MCF 10A (cell line): Measurements from ENCODE around the gene TTC23. TPM values are rescaled to one million over a fixed set of nuclear protein-coding genes. Genes with fewer than 3 reads are reported as not detected.

Experiments used
- BruUV-seq: library from RNA; stranded (reverse); fragments of 400-500 nt; replicated peaks from 2 replicates; lab custom pipeline; 2021; lab: Mats Ljungman, UMichigan
- CTCF ChIA-PET: fragments of 300-600 bp; sonication (Branson Sonifier 250); formaldehyde crosslinking; extraction: SDS; loops from one replicate; lab custom pipeline; 2021; ENCODE audit warnings: antibody characterized with exemption, inconsistent platforms; lab: Yijun Ruan, JAX
- POLR2A ChIA-PET: fragments of 300-600, 350-650 bp; sonication (Branson Sonifier 250); formaldehyde crosslinking; extraction: SDS; loops from one replicate; lab custom pipeline; 2020; ENCODE audit warnings: antibody characterized with exemption, inconsistent platforms; lab: Yijun Ruan, JAX
- DNase-seq: peaks from one replicate; pipeline ENCODE4 v3.0.0-alpha.2; 2018; ENCODE audit not compliant: unreplicated experiment
- H3K27ac Mint-ChIP-seq: one replicate; pipeline ENCODE4 v1.8.0; 2022; ENCODE audit warnings: mild to moderate bottlenecking, low read depth, mixed read lengths; ENCODE audit not compliant: unreplicated experiment
- H3K27me3 Mint-ChIP-seq: one replicate; pipeline ENCODE4 v1.8.0; 2022; ENCODE audit warnings: mixed read lengths; ENCODE audit not compliant: insufficient read depth, unreplicated experiment
- H3K36me3 Mint-ChIP-seq: one replicate; pipeline ENCODE4 v1.8.0; 2022; ENCODE audit warnings: mild to moderate bottlenecking, moderate library complexity, mixed read lengths; ENCODE audit not compliant: insufficient read depth, unreplicated experiment
- H3K4me1 Mint-ChIP-seq: one replicate; pipeline ENCODE4 v1.8.0; 2022; ENCODE audit warnings: mixed read lengths; ENCODE audit not compliant: insufficient read depth, unreplicated experiment
- H3K4me3 Mint-ChIP-seq: one replicate; pipeline ENCODE4 v1.8.0; 2022; ENCODE audit warnings: mild to moderate bottlenecking, moderate library complexity, mixed read lengths; ENCODE audit not compliant: unreplicated experiment
- H3K9me3 Mint-ChIP-seq: one replicate; pipeline ENCODE4 v1.8.0; 2022; ENCODE audit warnings: mixed read lengths; ENCODE audit not compliant: unreplicated experiment
- intact Hi-C: fragments of 100-400 bp; cut with micrococcal nuclease; formaldehyde crosslinking; loops from 2 replicates; pipeline ENCODE4 v1.14.1; 2022
- total RNA-seq: library from RNA; stranded (reverse); gene quantifications from 2 replicates; pipeline ENCODE4 v1.2.3, GENCODE V29; 2022
- TF ChIP-seq, protein P1 (sequence below): fragments of 200-600 bp; IDR thresholded peaks from one replicate; pipeline ENCODE4 v1.8.0; 2022; ENCODE audit warnings: antibody characterized with exemption, mild to moderate bottlenecking; ENCODE audit not compliant: unreplicated experiment

The TTC23 gene
- total RNA-seq, 1 experiment from 2014 or later = 15.1 TPM

- H3K4me1 Mint-ChIP-seq = no peaks in the 10 kb centered on the region
- H3K4me3 Mint-ChIP-seq = no peak overlapping the region
- POLR2A ChIA-PET = interaction anchor here (0.6 to 0.8 kb wide), 2 partner anchors 28 to 413 kb away, joined by 3 to 4 read pairs; no protein-coding TSS in a partner anchor
- no peaks in the 10 kb centered on the region for H3K27me3 Mint-ChIP-seq
- H3K36me3 Mint-ChIP-seq = no peaks in the 10 kb centered on the region
- BruUV-seq = no TSS peak
- intact Hi-C loops = no loop called here
- CTCF ChIA-PET = interaction anchor here (0.5 to 0.8 kb wide), 2 partner anchors 69 to 463 kb away, joined by 3 read pairs; no protein-coding TSS in a partner anchor
- no peak overlapping the region for H3K27ac Mint-ChIP-seq
- DNase-seq = no peak
- TF ChIP-seq, protein P1, sequence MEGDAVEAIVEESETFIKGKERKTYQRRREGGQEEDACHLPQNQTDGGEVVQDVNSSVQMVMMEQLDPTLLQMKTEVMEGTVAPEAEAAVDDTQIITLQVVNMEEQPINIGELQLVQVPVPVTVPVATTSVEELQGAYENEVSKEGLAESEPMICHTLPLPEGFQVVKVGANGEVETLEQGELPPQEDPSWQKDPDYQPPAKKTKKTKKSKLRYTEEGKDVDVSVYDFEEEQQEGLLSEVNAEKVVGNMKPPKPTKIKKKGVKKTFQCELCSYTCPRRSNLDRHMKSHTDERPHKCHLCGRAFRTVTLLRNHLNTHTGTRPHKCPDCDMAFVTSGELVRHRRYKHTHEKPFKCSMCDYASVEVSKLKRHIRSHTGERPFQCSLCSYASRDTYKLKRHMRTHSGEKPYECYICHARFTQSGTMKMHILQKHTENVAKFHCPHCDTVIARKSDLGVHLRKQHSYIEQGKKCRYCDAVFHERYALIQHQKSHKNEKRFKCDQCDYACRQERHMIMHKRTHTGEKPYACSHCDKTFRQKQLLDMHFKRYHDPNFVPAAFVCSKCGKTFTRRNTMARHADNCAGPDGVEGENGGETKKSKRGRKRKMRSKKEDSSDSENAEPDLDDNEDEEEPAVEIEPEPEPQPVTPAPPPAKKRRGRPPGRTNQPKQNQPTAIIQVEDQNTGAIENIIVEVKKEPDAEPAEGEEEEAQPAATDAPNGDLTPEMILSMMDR = no peak
- peaks cover 9% of the 10 kb centered on the region for H3K9me3 Mint-ChIP-seq
Observed at GRCh38 chr15:99291643-99292042, 42.3 kb upstream of the TTC23 start.

- no TSS peak for BruUV-seq
- CTCF ChIA-PET = interaction anchor here (1.0 to 2.3 kb wide), 5 partner anchors 11 to 472 kb away, joined by 3 to 15 read pairs (median 6); no protein-coding TSS in a partner anchor
- no peak for DNase-seq
- H3K27ac Mint-ChIP-seq = peak overlapping the region; percentile 3
- H3K27me3 Mint-ChIP-seq = no peaks in the 10 kb centered on the region
- POLR2A ChIA-PET = interaction anchor here (0.7 kb wide), 1 partner anchor 33 kb away, joined by 3 read pairs; no protein-coding TSS in a partner anchor
- no peaks in the 10 kb centered on the region for H3K9me3 Mint-ChIP-seq
- TF ChIP-seq, protein P1 = no peak
- no peak overlapping the region for H3K4me3 Mint-ChIP-seq
- no peaks in the 10 kb centered on the region for H3K4me1 Mint-ChIP-seq
- intact Hi-C loops = no loop called here
- H3K36me3 Mint-ChIP-seq = no peaks in the 10 kb centered on the region
Observed at GRCh38 chr15:99283717-99284116, 34.3 kb upstream of the TTC23 start.

GRCh38 chr15:99282586-99282985, 33.2 kb upstream of the TTC23 start:
- Mint-ChIP-seq H3K9me3 (no peaks in the 10 kb centered on the region), H3K4me1 (no peaks in the 10 kb centered on the region), H3K4me3 (no peak overlapping the region), H3K27ac (no peak overlapping the region), H3K36me3 (no peaks in the 10 kb centered on the region), H3K27me3 (no peaks in the 10 kb centered on the region)
- TF ChIP-seq, protein P1 = no peak
- ChIA-PET POLR2A (interaction anchor here (2.5 kb wide), 1 partner anchor 31 kb away, joined by 7 read pairs; the partner anchor contains the start of gene LRRC28), CTCF (interaction anchor here (1.0 to 2.8 kb wide), 5 partner anchors 10 to 473 kb away, joined by 3 to 26 read pairs (median 7); no protein-coding TSS in a partner anchor)
- intact Hi-C loops = no loop called here
- BruUV-seq = no TSS peak
- no peak for DNase-seq

- POLR2A ChIA-PET = interaction anchor here (1.5 to 2.5 kb wide), 2 partner anchors 31 to 426 kb away, joined by 7 read pairs; partner anchors contain the start of gene LRRC28
- H3K27ac Mint-ChIP-seq = no peak overlapping the region
- no peaks in the 10 kb centered on the region for H3K4me1 Mint-ChIP-seq
- DNase-seq = no peak
- CTCF ChIA-PET = interaction anchor here (0.7 to 3.5 kb wide), 8 partner anchors 9 to 1734 kb away, joined by 3 to 26 read pairs (median 4); no protein-coding TSS in a partner anchor
- H3K36me3 Mint-ChIP-seq = no peaks in the 10 kb centered on the region
- H3K4me3 Mint-ChIP-seq = no peak overlapping the region
- H3K9me3 Mint-ChIP-seq = no peaks in the 10 kb centered on the region
- H3K27me3 Mint-ChIP-seq = no peaks in the 10 kb centered on the region
- TF ChIP-seq, protein P1 = no peak
- intact Hi-C loops = no loop called here
- no TSS peak for BruUV-seq
Observed at GRCh38 chr15:99282121-99282520, 32.7 kb upstream of the TTC23 start.
